Panc1 (cell line): ENCODE data around the gene DIAPH3. TPM values are rescaled to one million over a fixed set of nuclear protein-coding genes. Genes with fewer than 3 reads are reported as not detected.

Experiments
- ATAC-seq: fragments of 200-7000 bp; cut with Tn5 transposase; 2 replicates; pipeline ENCODE4 v1.9.1; 2020; ENCODE audit warnings: mild to moderate bottlenecking, moderate library complexity
- BruUV-seq: library from RNA; stranded (reverse); fragments of 400-500 nt; replicated peaks from 2 replicates; lab custom pipeline; 2021; lab: Mats Ljungman, UMichigan
- CTCF ChIA-PET: fragments of 300-600 bp; sonication (Branson Sonifier 250); formaldehyde crosslinking; loops from one replicate; lab custom pipeline; 2022; ENCODE audit warnings: antibody characterized with exemption; lab: Charles Lee
- POLR2A ChIA-PET: fragments of 300-600 bp; sonication (Branson Sonifier 250); formaldehyde crosslinking; loops from one replicate; lab custom pipeline; 2022; ENCODE audit warnings: antibody characterized with exemption; lab: Charles Lee
- DNase-seq: peaks from one replicate; pipeline ENCODE4 v3.0.0-alpha.2; 2010; ENCODE audit warnings: low read depth, low spot score
- H3K27ac ChIP-seq: 2 replicates; pipeline ENCODE4 v1.5.1; 2011; ENCODE audit warnings: mild to moderate bottlenecking, low read length, inconsistent platforms
- H3K27me3 ChIP-seq: fragments of 200-500 bp; sonication (Bioruptor generic); 2 replicates; pipeline ENCODE4 v1.6.0; 2014; ENCODE audit warnings: low read length, inconsistent platforms; ENCODE audit not compliant: control insufficient read depth, insufficient read depth
- H3K36me3 ChIP-seq: fragments of 200-500 bp; sonication (Bioruptor generic); 2 replicates; pipeline ENCODE4 v1.5.1; 2014; ENCODE audit warnings: inconsistent platforms, mild to moderate bottlenecking, low read length, moderate library complexity; ENCODE audit not compliant: control insufficient read depth, insufficient read depth
- H3K4me1 ChIP-seq: 2 replicates; pipeline ENCODE4 v1.5.1; 2011; ENCODE audit warnings: inconsistent platforms, mild to moderate bottlenecking, low read length, moderate library complexity; ENCODE audit not compliant: control insufficient read depth, insufficient read depth
- H3K4me3 ChIP-seq, 2 experiments: 2 replicates each; pipeline ENCODE4 v1.5.1; 2011 to 2012; ENCODE audit warnings: low read depth in 2 of 2, low read length in 2 of 2, mild to moderate bottlenecking in 2 of 2, inconsistent platforms in 1 of 2, moderate library complexity in 1 of 2
- H3K9me3 ChIP-seq: fragments of 200-500 bp; sonication (Bioruptor generic); 2 replicates; pipeline ENCODE4 v1.5.1; 2014; ENCODE audit warnings: low read depth, mild to moderate bottlenecking, inconsistent platforms, low read length, moderate library complexity; ENCODE audit not compliant: control insufficient read depth, insufficient read depth
- POLR2AphosphoS5 ChIP-seq: IDR thresholded peaks from 2 replicates; pipeline ENCODE4 v1.6.1; 2012; ENCODE audit warnings: mild to moderate bottlenecking, low read depth, low read length, moderate library complexity
- SIN3A ChIP-seq: IDR thresholded peaks from 2 replicates; pipeline ENCODE4 v1.6.1; 2012; ENCODE audit warnings: low read depth, mild to moderate bottlenecking, low read length, moderate library complexity, borderline replicate concordance; ENCODE audit not compliant: insufficient read depth
- TCF7L2 ChIP-seq: IDR thresholded peaks from 2 replicates; pipeline ENCODE4 v1.6.1; 2011; ENCODE audit warnings: mild to moderate bottlenecking, low read depth, low read length, inconsistent platforms
- in situ Hi-C: cut with HindIII; loops from 2 replicates; pipeline ENCODE4 v1.10.0; 2016; ENCODE audit warnings: low sequenced_read_pairs, low pct_unique_long_range_greater_than_20kb
- intact Hi-C: fragments of 100-400 bp; cut with micrococcal nuclease; formaldehyde crosslinking; loops from one replicate; pipeline ENCODE4 v1.10.0; 2022; ENCODE audit not compliant: unreplicated experiment
- total RNA-seq: library from RNA; stranded (reverse); gene quantifications from one replicate; pipeline ENCODE4 v1.2.1, GENCODE V29; 2021; ENCODE audit not compliant: unreplicated experiment
- TF ChIP-seq, protein P1 (sequence below): fragments of 450-650 bp; IDR thresholded peaks from 2 replicates; pipeline ENCODE4 v1.5.1; 2017; ENCODE audit warnings: mild to moderate bottlenecking
- TF ChIP-seq, protein P2 (sequence below), 2 experiments: IDR thresholded peaks; 2 replicates each; pipeline ENCODE4 v1.6.1; 2011 to 2012; ENCODE audit warnings: low read depth in 2 of 2, control low read depth in 1 of 2, low read length in 1 of 2, mild to moderate bottlenecking in 1 of 2, moderate library complexity in 1 of 2; ENCODE audit not compliant: insufficient read depth in 1 of 2

Gene DIAPH3
- total RNA-seq, 1 experiment from 2014 or later = 15.4 TPM

DNA sequence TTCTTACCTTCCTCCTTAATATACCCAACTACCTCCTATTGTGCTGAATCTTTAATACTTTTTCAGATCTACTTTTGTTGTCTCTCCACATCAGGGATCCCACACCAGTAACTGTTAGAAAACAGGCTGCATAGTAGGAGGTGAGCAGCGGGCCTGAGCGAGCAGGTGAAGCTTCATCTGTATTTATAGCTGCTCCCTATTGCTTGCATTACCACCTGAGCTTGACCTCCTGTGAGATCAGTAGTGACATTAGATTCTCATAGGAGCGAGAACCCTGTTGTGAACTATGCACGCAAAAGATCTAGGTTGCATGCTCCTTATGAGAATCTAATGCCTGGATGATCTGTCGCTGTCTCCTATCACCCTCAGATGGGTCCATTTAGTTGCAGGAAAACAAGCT, 279.8 kb downstream of the DIAPH3 start:
- H3K27me3 ChIP-seq = no peaks in the 10 kb centered on the region
- BruUV-seq = no TSS peak
- H3K27ac ChIP-seq = no peak overlapping the region
- TF ChIP-seq TCF7L2 (no peak), SIN3A (no peak), POLR2AphosphoS5 (no peak)
- TF ChIP-seq, protein P1, sequence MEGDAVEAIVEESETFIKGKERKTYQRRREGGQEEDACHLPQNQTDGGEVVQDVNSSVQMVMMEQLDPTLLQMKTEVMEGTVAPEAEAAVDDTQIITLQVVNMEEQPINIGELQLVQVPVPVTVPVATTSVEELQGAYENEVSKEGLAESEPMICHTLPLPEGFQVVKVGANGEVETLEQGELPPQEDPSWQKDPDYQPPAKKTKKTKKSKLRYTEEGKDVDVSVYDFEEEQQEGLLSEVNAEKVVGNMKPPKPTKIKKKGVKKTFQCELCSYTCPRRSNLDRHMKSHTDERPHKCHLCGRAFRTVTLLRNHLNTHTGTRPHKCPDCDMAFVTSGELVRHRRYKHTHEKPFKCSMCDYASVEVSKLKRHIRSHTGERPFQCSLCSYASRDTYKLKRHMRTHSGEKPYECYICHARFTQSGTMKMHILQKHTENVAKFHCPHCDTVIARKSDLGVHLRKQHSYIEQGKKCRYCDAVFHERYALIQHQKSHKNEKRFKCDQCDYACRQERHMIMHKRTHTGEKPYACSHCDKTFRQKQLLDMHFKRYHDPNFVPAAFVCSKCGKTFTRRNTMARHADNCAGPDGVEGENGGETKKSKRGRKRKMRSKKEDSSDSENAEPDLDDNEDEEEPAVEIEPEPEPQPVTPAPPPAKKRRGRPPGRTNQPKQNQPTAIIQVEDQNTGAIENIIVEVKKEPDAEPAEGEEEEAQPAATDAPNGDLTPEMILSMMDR = no peak
- TF ChIP-seq, protein P2, sequence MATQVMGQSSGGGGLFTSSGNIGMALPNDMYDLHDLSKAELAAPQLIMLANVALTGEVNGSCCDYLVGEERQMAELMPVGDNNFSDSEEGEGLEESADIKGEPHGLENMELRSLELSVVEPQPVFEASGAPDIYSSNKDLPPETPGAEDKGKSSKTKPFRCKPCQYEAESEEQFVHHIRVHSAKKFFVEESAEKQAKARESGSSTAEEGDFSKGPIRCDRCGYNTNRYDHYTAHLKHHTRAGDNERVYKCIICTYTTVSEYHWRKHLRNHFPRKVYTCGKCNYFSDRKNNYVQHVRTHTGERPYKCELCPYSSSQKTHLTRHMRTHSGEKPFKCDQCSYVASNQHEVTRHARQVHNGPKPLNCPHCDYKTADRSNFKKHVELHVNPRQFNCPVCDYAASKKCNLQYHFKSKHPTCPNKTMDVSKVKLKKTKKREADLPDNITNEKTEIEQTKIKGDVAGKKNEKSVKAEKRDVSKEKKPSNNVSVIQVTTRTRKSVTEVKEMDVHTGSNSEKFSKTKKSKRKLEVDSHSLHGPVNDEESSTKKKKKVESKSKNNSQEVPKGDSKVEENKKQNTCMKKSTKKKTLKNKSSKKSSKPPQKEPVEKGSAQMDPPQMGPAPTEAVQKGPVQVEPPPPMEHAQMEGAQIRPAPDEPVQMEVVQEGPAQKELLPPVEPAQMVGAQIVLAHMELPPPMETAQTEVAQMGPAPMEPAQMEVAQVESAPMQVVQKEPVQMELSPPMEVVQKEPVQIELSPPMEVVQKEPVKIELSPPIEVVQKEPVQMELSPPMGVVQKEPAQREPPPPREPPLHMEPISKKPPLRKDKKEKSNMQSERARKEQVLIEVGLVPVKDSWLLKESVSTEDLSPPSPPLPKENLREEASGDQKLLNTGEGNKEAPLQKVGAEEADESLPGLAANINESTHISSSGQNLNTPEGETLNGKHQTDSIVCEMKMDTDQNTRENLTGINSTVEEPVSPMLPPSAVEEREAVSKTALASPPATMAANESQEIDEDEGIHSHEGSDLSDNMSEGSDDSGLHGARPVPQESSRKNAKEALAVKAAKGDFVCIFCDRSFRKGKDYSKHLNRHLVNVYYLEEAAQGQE (IDR thresholded peaks at IDR 0.05; ENCODE audit: insufficient read depth in 1 of 2, low read depth in 2 of 2, low read length in 1 of 2) = no peak
- intact Hi-C loops (no loop called here), in situ Hi-C loops (no loop called here)
- no peak for DNase-seq
- ChIA-PET CTCF (no interaction called here), POLR2A (no interaction called here)
- no peaks in the 10 kb centered on the region for H3K9me3 ChIP-seq
- no peak for ATAC-seq
- no peaks in the 10 kb centered on the region for H3K36me3 ChIP-seq
- H3K4me3 ChIP-seq = no peak overlapping the region
- no peaks in the 10 kb centered on the region for H3K4me1 ChIP-seq

DNA sequence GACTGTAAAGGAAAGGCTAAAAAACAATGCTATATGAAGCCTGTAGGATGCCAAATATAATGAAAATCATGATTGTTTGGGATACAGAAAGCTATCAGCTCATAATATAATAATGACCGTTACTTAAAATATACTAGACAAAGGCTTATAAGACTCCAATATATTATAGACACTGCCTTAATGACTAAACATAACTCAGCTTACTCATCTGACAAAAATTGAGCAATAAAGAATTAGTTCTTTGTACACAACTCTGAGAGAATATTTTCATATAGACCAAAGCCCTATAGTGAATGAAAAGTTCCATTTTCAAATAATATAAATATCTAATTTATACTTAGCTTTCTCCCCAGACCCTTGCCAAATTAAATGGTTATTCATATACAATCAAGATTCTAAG, 283.3 kb downstream of the DIAPH3 start:
- no peaks in the 10 kb centered on the region for H3K4me1 ChIP-seq
- ChIA-PET CTCF (no interaction called here), POLR2A (no interaction called here)
- H3K27me3 ChIP-seq = no peaks in the 10 kb centered on the region
- TF ChIP-seq SIN3A = no peak
- TF ChIP-seq, protein P1 = no peak
- TF ChIP-seq POLR2AphosphoS5 = no peak
- TF ChIP-seq TCF7L2 = no peak
- TF ChIP-seq, protein P2 (IDR thresholded peaks at IDR 0.05; ENCODE audit: insufficient read depth in 1 of 2, low read depth in 2 of 2, low read length in 1 of 2) = no peak
- H3K4me3 ChIP-seq = no peak overlapping the region
- intact Hi-C loops (no loop called here), in situ Hi-C loops (no loop called here)
- DNase-seq = no peak
- no peaks in the 10 kb centered on the region for H3K9me3 ChIP-seq
- H3K36me3 ChIP-seq = no peaks in the 10 kb centered on the region
- BruUV-seq = no TSS peak
- no peak for ATAC-seq
- no peak overlapping the region for H3K27ac ChIP-seq
